Cortex of kidney (tissue), 1 donor: ENCODE data around the gene DENND2A.
"Not testable (repeated sequence)": the region's sequence is repeated elsewhere in the genome, so short reads cannot be mapped to it uniquely, and the experiment has no call there.

Experiments used
- DNase-seq: peaks from one replicate; lab custom pipeline; 2025; lab: John Stamatoyannopoulos, UW

DENND2A gene, protein sequence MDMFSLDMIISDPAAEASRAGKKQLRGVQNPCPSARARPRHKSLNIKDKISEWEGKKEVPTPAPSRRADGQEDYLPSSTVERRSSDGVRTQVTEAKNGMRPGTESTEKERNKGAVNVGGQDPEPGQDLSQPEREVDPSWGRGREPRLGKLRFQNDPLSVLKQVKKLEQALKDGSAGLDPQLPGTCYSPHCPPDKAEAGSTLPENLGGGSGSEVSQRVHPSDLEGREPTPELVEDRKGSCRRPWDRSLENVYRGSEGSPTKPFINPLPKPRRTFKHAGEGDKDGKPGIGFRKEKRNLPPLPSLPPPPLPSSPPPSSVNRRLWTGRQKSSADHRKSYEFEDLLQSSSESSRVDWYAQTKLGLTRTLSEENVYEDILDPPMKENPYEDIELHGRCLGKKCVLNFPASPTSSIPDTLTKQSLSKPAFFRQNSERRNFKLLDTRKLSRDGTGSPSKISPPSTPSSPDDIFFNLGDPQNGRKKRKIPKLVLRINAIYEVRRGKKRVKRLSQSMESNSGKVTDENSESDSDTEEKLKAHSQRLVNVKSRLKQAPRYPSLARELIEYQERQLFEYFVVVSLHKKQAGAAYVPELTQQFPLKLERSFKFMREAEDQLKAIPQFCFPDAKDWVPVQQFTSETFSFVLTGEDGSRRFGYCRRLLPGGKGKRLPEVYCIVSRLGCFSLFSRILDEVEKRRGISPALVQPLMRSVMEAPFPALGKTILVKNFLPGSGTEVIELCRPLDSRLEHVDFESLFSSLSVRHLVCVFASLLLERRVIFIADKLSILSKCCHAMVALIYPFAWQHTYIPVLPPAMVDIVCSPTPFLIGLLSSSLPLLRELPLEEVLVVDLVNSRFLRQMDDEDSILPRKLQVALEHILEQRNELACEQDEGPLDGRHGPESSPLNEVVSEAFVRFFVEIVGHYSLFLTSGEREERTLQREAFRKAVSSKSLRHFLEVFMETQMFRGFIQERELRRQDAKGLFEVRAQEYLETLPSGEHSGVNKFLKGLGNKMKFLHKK

DNA sequence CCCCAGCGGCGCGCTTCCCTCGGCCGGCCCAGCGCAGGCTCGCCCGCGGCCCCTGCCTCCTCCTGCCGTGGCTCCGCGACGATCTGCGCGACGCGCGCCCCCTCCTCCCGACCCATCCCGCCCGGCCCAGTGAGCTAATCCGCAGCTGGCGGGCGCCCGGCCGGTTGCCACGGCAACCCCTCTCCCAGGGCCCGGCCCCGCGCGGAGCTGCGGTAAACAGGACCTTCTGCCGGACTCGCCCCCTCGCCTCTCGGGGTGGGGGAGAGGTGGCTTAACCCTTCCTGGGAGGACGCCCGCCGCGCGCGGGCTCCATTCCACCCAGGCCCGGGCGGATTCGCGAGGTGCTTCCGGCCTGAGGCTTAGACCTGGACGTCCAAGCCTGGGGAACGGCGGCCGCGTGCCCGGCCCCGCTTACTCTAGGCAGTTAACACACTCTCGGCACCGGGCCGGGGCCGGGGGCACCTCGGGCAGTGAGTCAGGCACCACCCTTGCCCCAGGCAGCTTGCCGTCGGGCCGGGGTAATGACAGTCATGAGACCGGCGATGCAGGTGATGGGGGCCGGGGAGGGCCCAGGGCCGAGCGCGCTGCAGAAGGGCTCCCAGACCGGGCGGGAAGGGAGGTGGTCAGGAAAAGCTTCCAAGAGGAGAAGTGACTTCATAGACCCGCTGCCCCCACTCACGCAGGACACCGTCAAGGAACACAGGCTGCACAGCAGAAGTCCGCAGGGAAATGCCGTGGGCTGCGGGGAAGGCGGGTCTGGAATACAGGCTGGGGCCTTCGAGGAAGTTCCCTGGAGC lies at the start of gene DENND2A:
TSS of gene DENND2A (minus strand) at position 87 of the 797 bp plus-strand sequence. CDS start 38,416 bp downstream, outside the sequence.
- no peak for DNase-seq

DNA sequence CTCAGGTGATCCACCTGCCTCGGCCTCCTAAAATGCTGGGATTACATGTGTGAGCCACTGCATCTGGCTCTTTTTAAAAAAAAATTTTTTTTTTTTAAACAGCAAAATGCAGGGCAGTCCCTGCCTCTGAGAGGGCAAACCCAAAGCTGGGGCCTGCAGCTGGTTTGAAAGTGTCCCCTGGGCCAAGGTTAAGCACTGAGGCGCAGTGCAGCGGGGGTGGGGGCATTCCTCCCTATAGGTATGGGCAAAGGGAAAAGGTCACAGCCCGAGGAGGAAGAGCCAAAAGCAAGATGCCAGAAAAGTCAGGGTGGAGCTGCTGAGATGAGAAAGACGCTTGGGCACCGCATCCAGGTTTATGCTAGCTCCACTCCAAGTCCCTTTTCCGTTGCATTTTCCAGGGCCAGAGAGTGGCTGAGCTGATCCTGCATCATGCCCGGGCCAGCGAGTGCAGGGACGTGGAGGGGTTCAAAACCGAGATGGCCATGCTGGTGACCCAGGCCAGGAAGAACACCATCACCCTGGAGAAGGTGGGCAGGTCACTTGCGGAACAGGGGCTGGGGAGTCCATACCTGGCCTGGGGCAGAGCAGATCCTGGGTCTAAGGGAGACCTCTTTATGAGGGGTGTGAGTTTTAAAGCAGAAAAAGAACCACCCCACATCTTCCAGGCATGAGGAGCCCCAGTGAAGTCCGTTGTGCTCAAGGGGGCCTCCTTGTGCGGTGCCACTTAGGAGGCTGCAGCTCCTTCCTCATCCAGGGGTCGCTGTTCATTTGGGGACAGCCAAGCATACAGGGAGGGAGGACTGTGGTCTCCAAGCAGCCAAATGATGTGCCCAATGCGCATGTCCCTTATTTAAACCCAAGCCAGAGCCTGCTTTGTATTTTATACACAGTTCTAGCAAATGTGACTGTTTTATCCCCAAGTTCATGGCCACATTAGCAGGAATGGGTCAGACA lies 48.9 kb upstream of the DENND2A start:
- no peak for DNase-seq

DNA sequence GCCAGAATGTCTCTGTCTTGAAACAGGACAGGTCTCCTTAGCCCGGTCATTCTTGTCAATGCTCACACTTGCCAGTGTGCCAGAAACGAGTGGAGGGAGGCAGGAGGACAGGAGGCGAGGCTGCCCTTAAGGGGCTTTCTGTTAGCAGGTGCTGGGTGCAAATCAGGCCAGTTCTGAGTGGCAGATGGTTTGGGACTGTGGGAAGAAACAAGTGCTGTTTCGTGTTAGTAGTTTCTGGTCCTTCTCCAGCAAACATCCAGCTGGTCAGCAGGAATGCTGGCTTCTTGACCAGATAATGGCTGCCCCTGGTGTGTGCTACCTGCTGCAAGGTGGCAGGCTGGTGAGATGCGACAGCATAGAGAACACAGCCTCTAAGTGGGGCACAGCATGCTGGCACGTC lies 47.7 kb upstream of the DENND2A start:
- no peak for DNase-seq

DNA sequence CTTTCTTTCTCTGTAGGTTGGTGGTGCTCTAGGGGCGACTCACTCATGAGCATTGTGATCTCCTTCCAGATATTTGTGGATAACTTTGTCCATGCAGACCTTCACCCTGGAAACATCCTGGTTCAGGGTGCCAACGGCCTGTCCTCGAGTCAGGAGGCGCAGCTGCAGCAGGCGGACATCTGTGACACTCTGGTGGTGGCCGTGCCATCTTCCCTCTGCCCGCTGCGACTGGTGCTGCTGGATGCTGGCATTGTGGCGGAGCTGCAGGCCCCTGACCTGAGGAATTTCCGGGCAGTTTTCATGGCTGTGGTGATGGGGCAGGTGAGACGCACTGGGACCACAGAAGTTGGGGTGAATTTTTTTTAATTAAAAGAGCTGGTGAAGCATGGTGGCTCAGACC lies 46.3 kb upstream of the DENND2A start:
- no peak for DNase-seq

DNA sequence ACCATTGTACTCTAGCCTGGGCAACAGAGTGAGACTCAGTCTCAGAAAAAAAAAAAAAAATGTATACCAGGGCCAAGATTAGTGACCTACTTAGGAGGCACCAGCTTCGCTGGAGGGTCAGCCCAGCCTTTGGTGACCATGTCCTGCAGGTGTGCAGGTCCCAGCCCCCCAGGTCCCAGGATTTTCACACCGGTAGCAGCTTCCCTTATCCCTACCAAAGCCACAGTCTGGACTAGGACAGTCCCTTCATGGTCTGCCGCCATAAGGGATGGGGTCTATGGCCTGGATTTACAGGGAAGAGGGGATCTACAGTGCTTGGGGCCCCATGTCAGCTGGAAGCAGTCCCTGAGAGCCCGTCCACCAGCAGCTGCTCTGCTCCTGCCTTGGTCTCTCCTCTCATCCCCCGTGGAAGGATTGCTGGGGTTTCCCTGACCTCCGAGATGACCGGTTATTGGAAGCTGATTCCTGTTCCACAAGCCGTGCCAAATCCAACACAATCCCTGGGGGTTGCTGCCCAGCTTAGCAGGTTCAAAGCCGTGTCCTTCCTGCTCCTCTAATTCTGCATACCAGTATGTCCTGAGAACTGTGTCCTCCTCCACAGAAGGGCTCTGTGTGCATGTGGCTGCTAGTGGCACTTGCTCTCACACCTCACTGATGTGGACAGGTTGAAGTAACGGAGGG lies 44.9 kb upstream of the DENND2A start:
- no peak for DNase-seq

DNA sequence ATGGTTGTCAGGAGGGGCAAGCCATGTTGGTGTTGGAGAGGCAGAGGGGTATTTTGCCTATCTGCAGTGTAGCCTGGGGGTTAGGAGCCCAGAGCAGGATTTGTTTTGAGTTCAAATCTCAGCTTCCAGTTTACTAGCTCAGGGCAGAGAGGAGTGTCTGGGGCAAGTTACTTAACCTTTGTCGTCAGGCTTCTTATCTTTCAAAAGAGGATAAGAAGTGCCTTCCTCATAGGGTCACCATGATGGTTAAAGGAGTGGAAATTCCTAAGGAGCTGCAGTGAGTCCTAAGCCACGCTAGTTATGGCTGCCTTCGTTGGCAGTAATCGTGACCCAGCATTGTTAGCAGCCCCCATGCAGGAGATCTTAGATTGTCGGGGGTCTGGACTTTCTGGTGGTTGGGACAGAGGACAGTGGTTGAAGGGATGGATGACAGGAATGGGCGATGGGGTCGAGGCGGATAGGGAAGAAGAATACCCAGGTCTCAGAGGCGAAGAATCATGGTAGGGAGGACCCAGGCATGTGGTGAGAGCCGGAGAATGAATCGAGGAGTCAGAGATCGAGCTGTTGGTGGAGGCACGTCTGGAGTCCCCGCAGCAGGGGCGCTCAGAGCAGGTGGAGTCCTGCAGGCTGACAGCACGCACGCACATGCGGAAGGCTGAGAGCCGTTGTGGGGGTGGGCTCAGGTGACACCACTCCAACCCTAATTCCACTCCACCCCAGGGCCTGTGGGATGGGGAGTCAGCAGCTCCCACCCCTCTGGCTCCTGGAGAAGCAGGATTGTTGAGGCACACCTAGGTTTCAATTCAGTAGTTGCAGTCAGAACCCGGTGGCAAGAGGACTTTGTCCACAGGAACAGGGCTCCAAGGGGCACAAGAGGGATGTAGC lies 43.7 kb upstream of the DENND2A start:
- no peak for DNase-seq

DNA sequence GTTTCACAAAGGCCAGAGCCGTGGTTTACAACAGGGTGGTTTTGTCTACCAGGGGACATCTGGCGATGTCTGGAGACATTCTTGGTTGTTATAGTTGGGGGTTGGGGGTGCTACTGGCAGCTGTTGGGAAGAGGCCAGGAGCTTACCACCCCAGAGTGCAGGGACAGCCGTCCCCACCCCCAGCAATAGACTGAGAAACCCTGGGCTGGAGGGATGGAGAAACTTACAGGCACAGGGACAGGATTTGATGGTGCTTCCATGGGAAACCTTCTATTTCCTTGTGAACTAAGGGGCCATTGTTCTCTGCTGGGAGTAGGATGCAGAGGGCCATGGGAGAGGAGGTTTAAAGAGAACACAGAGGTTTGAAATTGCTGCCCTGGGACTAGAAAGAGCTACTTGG lies 43.0 kb upstream of the DENND2A start:
- DNase-seq: no peak

DNA sequence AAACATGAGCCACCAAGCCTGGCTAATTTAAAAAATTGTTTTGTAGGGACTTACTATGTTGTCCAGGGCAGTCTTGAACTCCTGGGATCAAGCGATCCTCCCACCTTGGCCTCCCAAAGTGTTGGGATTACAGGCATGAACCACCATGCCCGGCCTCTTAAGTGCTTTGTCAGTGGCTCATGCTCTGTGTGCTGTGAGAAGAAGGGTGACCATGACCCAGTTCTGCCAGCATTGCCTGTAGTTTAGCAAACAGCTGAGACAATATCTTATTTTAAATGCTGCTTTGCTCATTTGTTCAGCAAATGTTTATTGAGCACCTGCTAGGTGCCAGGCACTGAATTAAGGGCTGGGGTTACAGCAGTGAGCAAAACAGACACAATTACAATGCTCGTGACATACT lies 41.2 kb upstream of the DENND2A start:
- no peak for DNase-seq

DNA sequence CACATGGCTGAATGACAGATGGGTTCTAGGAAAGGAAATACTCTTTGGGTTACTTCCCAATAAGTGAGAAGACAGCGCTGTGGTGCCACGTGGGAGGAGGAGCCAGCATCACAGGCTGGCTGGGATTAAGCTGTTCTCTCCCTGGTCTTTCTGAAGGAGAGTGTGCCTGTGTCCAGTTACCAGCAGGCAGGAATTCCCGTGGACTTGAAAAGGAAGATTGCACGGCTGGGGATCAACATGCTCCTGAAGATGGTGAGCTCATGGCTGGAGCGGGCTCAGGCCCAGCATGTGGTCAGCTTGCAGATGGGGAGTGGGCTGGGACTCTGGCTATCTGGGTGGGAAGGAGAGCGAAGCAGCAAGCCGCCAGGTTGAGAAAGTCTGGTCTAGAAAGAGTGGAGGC lies 40.3 kb upstream of the DENND2A start:
- no peak for DNase-seq

DNA sequence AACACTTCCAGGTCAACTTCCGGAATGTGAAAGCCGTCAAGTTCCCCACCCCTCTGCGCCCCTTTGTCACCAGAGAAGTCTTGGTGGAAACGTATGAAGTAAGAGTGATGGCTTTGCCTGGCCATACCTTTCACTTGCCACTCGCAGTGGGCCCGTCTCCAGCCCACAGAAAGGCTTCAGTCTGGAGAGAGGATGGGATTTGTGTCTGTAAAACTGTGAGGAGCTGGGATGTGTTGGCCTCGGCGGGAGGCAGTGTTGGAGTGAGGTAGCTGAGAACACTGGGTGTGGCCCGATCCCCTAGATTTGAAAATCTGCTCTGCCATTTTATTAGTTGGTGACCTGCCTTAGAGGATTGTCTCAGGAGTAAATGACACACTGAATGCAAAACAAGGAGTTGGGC lies 38.6 kb upstream of the DENND2A start:
- no peak for DNase-seq

DNA sequence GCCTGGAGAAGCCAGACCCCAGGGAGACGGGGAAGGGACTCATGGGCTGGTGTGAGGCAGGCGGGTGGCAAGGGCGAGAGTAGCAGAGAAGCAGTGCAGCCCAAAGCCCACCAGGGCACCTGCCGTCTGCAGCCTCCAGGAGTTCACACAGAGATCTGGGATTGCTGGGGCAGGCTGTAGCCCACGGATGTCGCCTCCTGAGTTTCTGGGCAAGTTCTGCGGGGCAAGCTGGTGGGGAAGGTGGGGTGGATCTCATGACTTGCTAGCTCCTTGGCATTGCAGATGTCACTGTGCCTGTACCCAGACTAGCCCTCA lies 38.2 kb upstream of the DENND2A start:
- DNase-seq: no peak

DNA sequence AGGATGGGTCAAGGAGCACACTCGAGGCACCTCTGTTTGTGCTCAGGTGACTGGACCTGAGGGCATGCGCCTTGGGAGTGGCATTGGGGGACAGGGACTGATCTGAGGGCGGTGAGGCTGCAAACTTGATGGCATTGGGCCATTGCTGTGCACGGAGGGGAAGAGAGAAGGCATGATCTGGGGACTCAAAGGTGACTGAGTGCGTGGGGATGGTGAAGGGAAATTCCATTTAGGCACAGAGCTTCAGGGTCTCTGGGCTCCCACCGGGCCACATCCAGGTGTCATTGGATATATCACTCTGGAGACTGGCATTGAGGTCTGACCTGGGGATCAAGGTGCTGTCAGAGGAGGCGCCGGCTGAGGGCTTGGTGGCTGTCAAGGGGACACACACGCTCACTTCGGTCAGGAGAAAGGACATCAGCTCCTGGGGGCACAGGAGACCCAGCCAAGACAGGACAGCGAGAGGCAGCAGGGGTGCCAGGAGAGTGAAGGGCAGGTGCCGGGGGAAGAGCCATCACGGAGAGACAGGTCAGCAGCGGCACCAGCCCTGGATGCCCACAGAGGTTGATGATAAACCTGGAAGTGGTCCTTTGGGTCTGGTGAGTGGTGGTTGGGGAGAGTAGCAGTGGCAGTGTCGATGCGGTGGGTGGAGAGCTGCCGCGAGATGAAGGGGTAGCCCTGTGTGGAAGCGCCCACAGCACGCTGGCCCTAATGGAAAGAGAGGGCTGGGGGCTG lies 37.6 kb upstream of the DENND2A start:
- no peak for DNase-seq

DNA sequence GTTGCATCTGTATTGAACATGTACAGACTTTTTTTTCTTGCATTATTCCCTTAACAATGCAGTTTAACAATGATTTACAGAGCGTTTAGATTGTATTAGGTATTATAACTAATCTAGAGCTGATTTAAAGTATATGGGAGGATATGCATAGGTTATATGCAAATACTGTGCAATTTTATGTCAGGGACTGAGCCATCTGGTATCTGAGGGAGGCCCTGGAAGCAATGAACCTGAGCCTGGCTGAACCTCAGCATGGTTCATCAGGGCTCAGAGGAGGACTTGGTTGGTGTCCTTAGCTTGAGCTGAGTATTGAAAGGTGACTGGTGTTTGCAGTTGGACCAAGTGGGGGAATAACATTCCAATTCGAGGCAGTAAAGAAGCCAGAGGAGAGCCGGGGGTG lies 36.9 kb upstream of the DENND2A start:
- no peak for DNase-seq

DNA sequence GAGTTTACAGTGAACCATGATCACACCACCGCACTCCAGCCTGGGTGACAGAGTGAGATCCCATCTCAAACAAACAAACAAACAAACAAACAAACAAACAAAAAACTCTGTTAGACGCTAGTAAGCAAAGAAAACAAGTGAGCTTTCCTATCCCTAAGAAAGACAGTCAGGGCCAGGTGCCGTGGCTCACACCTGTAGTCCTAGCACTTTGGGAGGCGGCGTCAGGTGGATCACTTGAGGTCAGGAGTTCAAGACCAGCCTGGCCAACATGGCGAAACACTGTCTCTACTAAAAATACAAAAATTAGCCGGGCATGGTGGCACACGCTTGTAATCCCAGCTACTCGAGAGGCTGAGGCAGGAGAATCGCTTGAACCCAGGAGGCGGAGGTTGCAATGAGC lies 36.3 kb upstream of the DENND2A start:
- not testable (repeated sequence) for DNase-seq

DNA sequence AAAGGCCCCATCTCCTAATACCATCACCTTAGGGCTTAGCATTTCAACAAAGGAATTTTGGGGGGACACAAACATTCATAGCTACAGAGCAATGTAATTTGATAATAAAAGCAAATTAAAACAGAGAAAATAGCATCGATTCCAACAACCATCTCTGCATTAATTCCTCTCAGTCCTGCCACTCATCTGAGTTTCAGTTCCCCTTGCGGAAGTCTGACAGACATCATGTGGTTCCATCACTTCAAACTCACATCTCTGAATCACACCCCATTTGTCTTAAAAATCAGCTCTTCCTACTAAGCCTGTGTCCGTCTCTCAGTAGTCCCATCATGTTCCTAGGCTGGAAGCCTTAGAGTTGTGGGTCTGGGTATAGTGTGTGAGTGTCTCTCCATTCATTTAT lies 35.7 kb upstream of the DENND2A start:
- DNase-seq: no peak

DNA sequence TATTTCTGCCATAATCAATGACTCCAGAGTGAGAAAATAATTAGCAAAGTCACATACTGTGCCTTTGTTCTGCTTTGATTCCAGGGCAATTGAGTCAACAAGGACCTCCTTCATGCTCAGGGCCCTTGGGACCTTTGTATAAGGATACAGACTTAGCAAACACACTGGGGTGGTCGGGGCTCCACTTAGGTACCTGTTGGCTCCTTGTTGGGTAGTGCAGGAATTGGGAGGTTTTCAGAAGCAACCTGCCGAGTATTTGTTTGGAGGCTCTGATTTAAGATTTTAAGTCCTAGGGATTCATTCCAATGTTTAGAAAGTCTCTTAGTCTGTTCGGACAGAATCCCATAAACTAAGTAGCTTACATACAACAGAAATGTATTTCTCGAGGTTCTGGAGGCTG lies 35.1 kb upstream of the DENND2A start:
- no peak for DNase-seq

DNA sequence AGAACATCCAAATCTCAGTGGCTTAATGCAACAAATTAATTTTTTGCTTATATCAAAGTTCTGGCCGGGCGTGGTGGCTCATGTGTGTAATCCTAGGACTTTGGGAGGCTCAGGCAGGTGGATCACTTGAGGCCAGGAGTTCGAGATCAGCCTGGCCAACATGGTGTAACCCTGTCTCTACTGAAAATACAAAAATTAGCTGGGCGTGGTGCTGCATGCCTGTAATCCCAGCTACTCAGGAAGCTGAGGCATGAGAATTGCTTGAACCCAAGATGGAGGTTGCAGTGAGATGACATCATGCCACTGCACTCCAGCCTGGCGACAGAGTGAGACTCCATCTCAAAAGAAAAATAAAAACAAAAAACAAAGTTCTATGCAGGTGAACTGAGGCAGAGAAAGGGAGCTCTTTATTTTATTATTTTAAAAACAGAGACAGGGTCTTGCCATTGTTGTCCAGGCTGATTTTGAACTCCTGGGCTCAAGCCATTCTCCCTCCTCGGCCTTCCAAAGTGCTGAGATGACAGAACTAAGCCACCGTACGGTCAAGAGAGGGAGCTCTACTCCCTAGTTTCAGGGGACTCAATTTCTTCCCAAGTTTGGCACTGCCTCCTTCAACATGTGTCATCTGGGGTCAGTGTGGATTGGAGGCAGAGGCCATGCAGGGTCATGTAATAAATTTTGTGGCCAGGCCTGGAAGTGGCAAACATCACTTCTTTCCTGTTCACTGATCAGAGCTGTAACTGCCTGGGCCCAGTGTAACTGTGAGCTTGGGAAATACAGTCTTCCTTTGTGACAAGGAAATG lies 34.5 kb upstream of the DENND2A start:
- no peak for DNase-seq

DNA sequence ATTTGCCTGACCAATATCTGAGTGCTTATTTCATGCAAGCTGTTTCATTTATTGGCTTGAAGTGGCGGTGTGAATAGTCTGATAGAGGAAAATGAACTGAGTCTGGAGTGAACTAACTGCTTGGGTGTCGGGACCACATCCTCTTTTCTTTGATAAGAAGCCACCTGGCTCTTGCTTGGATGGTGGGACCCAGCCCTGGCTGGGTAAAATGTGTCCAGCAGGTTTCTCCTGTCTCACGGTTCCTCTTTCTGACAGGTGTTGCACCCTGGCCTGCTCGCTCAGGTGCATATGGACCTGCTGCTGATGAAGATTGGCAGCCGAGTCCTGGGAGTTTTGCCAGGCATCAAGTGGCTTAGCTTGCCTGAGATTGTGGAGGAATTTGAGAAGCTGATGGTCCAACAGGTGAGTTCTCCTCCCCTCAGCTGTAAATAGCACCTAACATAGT lies 33.8 kb upstream of the DENND2A start:
- no peak for DNase-seq
